HG03135 (cell line): ENCODE results near the gene KCNV2.

ENCODE experiments used
- ATAC-seq: cut with Tn5 transposase; IDR thresholded peaks from one replicate; pipeline ENCODE4 v1.9.1; 2021; ENCODE audit warnings: mild to moderate bottlenecking, moderate library complexity; ENCODE audit not compliant: unreplicated experiment

KCNV2 gene

GRCh38 chr9:2718698-2719033 lies 1.4 kb downstream of the KCNV2 start:
- no peak for ATAC-seq

GRCh38 chr9:2720179-2720654 lies 2.9 kb downstream of the KCNV2 start:
- no peak for ATAC-seq

GRCh38 chr9:2722715-2723114 lies 5.4 kb downstream of the KCNV2 start:
- no peak for ATAC-seq

- ATAC-seq, result no peak
These were observed 6.2 kb downstream of the KCNV2 start for GRCh38 chr9:2723376-2724065.

- no peak for ATAC-seq
These were observed 7.8 kb downstream of the KCNV2 start for GRCh38 chr9:2725126-2725525.

GRCh38 chr9:2725898-2726649 lies 8.8 kb downstream of the KCNV2 start:
- no peak for ATAC-seq

GRCh38 chr9:2726650-2727340 lies 9.5 kb downstream of the KCNV2 start:
- no peak for ATAC-seq

GRCh38 chr9:2727374-2727773 lies 10.1 kb downstream of the KCNV2 start:
- ATAC-seq, result no peak

GRCh38 chr9:2727966-2728613 lies 10.8 kb downstream of the KCNV2 start:
- peak; percentile 76 for ATAC-seq

- no peak for ATAC-seq
These were observed 11.7 kb downstream of the KCNV2 start for GRCh38 chr9:2729003-2729402.

- no peak for ATAC-seq
These were observed 12.4 kb downstream of the KCNV2 start for GRCh38 chr9:2729721-2730120.

- ATAC-seq, result no peak
These were observed 13.7 kb downstream of the KCNV2 start for GRCh38 chr9:2730971-2731370.

GRCh38 chr9:2732492-2732891 lies 15.2 kb downstream of the KCNV2 start:
- no peak for ATAC-seq

- ATAC-seq, result no peak
These were observed 23.3 kb downstream of the KCNV2 start for GRCh38 chr9:2740616-2741015.

GRCh38 chr9:2741441-2742158 lies 24.3 kb downstream of the KCNV2 start:
- ATAC-seq, result no peak

- no peak for ATAC-seq
These were observed 24.9 kb downstream of the KCNV2 start for GRCh38 chr9:2742214-2742613.

- no peak for ATAC-seq
These were observed 26.7 kb downstream of the KCNV2 start for GRCh38 chr9:2743937-2744529.

- no peak for ATAC-seq
These were observed 28.5 kb downstream of the KCNV2 start for GRCh38 chr9:2745560-2746380.

GRCh38 chr9:2749485-2749884 lies 32.2 kb downstream of the KCNV2 start:
- no peak for ATAC-seq

- no peak for ATAC-seq
These were observed 38.0 kb downstream of the KCNV2 start for GRCh38 chr9:2755285-2755684.
